ENCODE data around the gene RASGRF1. TPM values are rescaled to one million over a fixed set of nuclear protein-coding genes. Genes with fewer than 3 reads are reported as not detected.

Gene RASGRF1
- total and polyA plus RNA-seq, 7 donors: 0.14 to 1.2 (median 0.58) TPM; not detected in 1

DNA sequence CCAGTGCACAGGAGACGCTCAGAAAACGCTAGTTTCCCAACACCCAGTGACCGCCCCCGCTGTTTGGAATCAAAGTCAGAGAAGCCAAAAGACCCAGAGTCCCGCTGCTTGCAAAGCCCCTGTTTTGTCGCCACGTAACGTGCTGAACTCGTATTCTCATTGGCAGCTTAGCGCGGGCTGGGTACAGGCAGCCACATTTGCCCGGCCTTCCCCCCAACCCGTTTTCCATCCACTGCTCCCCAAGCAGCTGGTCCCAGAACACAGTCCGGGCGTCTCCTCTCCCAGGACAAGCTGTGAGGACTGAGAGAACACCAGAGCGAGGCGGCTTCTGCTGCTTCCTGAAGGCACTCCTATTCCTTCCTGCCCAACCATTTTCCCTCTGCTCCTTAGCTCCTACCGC, 54.8 kb downstream of the RASGRF1 start:
- Histone ChIP-seq H3K36me3 (no peaks in the 10 kb centered on the region), H3K9me3 (no peaks in the 10 kb centered on the region), H3K4me1 (no peaks in the 10 kb centered on the region), H3K27ac (no peak overlapping the region), H3K4me3 (no peak overlapping the region), H3K27me3 (no peaks in the 10 kb centered on the region)
- intact Hi-C loops (cut with DNase I): no loop called here
- no peak for DNase-seq
- 39 to 47% methylated on average over 18 of the region's 18 CpGs for WGBS, 2 donors
- no peak for TF ChIP-seq POLR2AphosphoS5 (IDR thresholded peaks at IDR 0.05)
- no peak for TF ChIP-seq EP300 (IDR thresholded peaks at IDR 0.05)
- no peak for TF ChIP-seq POLR2A (IDR thresholded peaks at IDR 0.05)
- TF ChIP-seq, protein P1, sequence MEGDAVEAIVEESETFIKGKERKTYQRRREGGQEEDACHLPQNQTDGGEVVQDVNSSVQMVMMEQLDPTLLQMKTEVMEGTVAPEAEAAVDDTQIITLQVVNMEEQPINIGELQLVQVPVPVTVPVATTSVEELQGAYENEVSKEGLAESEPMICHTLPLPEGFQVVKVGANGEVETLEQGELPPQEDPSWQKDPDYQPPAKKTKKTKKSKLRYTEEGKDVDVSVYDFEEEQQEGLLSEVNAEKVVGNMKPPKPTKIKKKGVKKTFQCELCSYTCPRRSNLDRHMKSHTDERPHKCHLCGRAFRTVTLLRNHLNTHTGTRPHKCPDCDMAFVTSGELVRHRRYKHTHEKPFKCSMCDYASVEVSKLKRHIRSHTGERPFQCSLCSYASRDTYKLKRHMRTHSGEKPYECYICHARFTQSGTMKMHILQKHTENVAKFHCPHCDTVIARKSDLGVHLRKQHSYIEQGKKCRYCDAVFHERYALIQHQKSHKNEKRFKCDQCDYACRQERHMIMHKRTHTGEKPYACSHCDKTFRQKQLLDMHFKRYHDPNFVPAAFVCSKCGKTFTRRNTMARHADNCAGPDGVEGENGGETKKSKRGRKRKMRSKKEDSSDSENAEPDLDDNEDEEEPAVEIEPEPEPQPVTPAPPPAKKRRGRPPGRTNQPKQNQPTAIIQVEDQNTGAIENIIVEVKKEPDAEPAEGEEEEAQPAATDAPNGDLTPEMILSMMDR (IDR thresholded peaks at IDR 0.05): no peak

DNA sequence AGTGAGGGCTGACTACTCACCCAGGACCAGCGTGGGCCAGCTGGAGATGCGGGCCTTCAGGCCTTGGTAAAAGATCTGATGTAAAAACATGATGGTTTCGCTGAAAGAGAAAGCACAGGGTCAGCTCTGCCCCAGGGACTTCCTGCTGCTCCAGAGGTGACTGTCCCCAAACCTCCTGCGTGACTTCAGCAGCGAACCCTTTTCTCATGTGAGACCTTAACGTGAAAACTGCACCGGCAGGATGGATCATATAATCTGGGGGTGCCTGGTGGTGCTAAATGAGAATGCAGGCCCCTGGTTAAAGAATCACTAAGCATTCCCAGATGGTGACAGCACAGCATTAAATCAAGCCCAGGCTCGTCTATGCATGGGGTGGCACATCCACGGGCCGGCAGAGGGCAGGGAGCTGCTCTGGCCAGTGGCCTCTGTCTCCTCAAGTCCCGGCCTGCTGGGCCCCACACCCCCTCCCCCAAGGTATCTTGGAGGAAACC, 55.4 kb downstream of the RASGRF1 start:
- intact Hi-C loops (cut with DNase I): no loop called here
- DNase-seq: no peak
- no peaks in the 10 kb centered on the region for H3K36me3 ChIP-seq
- WGBS, 2 donors: 59 to 60% methylated on average over 11 of the region's 11 CpGs
- no peaks in the 10 kb centered on the region for H3K4me1 ChIP-seq
- no peaks in the 10 kb centered on the region for H3K9me3 ChIP-seq
- no peak overlapping the region for H3K27ac ChIP-seq
- H3K27me3 ChIP-seq: no peaks in the 10 kb centered on the region
- TF ChIP-seq, protein P1 (IDR thresholded peaks at IDR 0.05): no peak
- no peak for TF ChIP-seq POLR2AphosphoS5 (IDR thresholded peaks at IDR 0.05)
- TF ChIP-seq POLR2A (IDR thresholded peaks at IDR 0.05): no peak
- no peak for TF ChIP-seq EP300 (IDR thresholded peaks at IDR 0.05)
- H3K4me3 ChIP-seq: no peak overlapping the region

DNA sequence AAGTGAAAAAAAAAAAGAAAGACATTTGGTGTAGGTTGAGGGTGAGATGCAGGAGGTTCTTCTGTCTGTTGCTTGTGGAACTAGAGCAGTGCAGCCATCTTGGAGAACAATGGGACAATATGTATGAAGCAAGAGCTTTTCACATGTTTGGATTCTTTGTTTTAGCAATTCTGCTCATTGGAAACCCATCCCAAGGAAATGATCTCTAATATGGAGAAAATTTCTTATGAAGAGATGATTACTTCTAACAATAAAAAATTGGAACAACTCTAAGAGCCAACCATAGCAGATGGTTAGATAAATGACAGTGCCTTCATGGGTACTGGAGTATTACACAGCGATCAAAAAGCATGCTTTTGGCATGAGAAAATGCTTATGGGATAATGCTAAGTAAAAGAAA, 56.3 kb downstream of the RASGRF1 start:
- no peak for TF ChIP-seq POLR2A (IDR thresholded peaks at IDR 0.05)
- no peak for TF ChIP-seq POLR2AphosphoS5 (IDR thresholded peaks at IDR 0.05)
- TF ChIP-seq, protein P1 (IDR thresholded peaks at IDR 0.05): no peak
- TF ChIP-seq EP300 (IDR thresholded peaks at IDR 0.05): no peak
- no peak overlapping the region for H3K27ac ChIP-seq
- no peak for DNase-seq
- no peak overlapping the region for H3K4me3 ChIP-seq
- intact Hi-C loops (cut with DNase I): no loop called here
- no peaks in the 10 kb centered on the region for H3K36me3 ChIP-seq
- 91 to 93% methylated on average over 1 of the region's 1 CpG for WGBS, 2 donors
- H3K27me3 ChIP-seq: no peaks in the 10 kb centered on the region
- no peaks in the 10 kb centered on the region for H3K9me3 ChIP-seq
- H3K4me1 ChIP-seq: no peaks in the 10 kb centered on the region

DNA sequence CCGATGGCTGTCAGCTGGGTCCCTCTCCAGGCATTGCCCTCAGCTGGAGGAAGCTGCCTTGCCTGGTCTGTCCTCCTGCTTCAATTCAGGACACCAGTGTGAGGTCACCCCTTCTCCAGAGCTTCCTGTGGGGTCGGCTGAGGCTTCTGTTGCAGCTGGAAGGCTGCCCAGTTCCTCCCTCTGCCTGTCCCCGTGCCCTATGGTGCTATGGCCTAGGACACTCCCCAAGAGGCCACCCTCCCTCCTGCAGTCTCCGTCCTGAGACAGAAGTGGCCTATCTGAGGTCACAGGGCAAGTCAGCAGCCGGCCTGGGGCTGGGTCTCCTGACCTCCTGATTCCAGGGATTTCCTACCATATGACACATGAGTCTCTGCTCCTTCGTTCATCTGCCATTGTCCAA, 57.9 kb downstream of the RASGRF1 start:
- no peak for DNase-seq
- no peak overlapping the region for H3K4me3 ChIP-seq
- TF ChIP-seq POLR2A (IDR thresholded peaks at IDR 0.05) (no peak), EP300 (IDR thresholded peaks at IDR 0.05) (no peak)
- H3K9me3 ChIP-seq: no peaks in the 10 kb centered on the region
- 45 to 46% methylated on average over 6 of the region's 6 CpGs for WGBS, 2 donors
- no peak overlapping the region for H3K27ac ChIP-seq
- H3K27me3 ChIP-seq: peaks cover 0 to 6% (median 0%) of the 10 kb centered on the region in 3 donors
- H3K36me3 ChIP-seq: no peaks in the 10 kb centered on the region
- H3K4me1 ChIP-seq: no peaks in the 10 kb centered on the region
- intact Hi-C loops (cut with DNase I): no loop called here

DNA sequence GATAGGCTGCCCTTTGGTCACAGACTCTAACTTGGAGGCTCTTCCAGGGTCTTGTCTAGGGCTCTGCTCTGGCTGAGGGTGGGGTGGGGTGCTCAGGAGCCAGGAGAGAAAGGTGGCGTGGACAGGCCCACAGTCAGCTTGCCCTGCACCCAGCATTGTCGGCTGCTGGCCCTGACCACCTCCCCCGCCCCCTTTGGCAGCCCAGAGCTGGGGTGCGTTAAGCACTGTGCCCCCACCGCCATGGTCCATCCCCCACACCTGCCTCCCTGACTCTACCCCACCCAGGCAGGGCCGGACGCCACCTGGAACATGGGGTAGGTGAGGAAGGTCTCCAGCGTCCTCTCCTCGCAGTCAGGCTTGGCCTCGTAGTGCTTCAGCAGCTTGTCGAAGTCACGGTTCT, 58.8 kb downstream of the RASGRF1 start:
- H3K36me3 ChIP-seq: no peaks in the 10 kb centered on the region
- WGBS, 2 donors: 85 to 93% methylated on average over 12 of the region's 12 CpGs
- no peaks in the 10 kb centered on the region for H3K9me3 ChIP-seq
- DNase-seq: no peak
- intact Hi-C loops (cut with DNase I): no loop called here
- peaks cover 0 to 6% (median 0%) of the 10 kb centered on the region in 3 donors for H3K27me3 ChIP-seq
- no peak overlapping the region for H3K27ac ChIP-seq
- TF ChIP-seq, protein P1 (IDR thresholded peaks at IDR 0.05): no peak
- no peak for TF ChIP-seq POLR2A (IDR thresholded peaks at IDR 0.05)
- TF ChIP-seq POLR2AphosphoS5 (IDR thresholded peaks at IDR 0.05): no peak
- TF ChIP-seq EP300 (IDR thresholded peaks at IDR 0.05): no peak
- no peaks in the 10 kb centered on the region for H3K4me1 ChIP-seq
- H3K4me3 ChIP-seq: no peak overlapping the region
